ENCODE results near the gene RBM19. TPM values are rescaled to one million over a fixed set of nuclear protein-coding genes. Genes with fewer than 3 reads are reported as not detected.
"Not testable (repeated sequence)": the region's sequence is repeated elsewhere in the genome, so short reads cannot be mapped to it uniquely, and the experiment has no call there.

Gene RBM19
- total and polyA plus RNA-seq, 2 donors (not counting 3 experiments of a cell fraction or from before 2014, with no cell fraction given) = 13.2 to 34.4 TPM

DNA sequence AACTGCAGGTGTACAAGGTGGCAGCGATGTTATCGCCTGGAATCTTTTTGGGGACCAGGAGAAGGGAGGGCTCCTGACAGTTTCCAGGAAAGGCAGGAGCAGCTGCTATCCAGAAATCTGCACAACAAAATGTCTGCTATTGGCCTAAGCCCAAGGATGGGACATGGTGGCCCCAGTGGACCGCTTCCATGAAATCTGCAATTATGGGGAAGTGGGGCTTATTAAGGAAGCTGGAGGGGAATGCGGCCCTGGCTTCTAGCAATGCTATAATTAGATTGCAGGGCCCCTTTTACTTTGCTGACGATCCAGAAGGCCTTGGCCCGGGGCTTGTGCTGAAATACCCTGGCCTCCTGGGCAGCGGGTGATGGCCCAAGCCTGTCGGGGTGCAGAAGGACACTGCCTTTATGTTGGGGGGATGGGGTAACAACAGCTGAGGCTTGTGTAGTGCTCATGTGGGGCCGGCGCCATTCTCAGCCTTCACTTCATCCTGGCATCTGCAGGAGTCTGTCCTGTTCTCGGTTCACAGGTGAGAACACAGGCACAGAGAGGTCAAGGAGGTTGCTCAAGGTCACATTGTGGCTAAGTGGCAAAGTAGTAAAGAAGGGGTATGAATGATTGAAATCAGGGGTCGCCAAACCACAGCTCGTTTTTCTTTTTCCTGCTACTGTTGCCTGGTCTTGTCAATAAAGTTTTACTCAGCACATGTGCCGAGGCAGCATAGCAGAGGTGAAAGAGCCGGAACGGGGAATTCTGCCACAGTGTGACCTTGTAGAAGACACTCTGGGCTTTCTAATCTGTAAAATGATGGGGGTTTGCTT, 153.5 kb downstream of the RBM19 start:
- intact Hi-C loops (cut with micrococcal nuclease) (no loop called here), dilution Hi-C loops (cut with MboI; ENCODE audit: extremely low pct_ligation_motif_present, low sequenced_read_pairs) (no loop called here)
- H3K4me3 ChIP-seq (replicated peaks in 1 of 3; ENCODE audit: insufficient read depth in 1 of 3, low read depth in 1 of 3, low read length in 3 of 3) = no peak overlapping the region
- no peak for TF ChIP-seq FOS (IDR thresholded peaks at IDR 0.05; ENCODE audit: borderline replicate concordance, insufficient read depth, low read length)
- no peak for TF ChIP-seq MYC (IDR thresholded peaks at IDR 0.05; ENCODE audit: low read depth, low read length)
- TF ChIP-seq, protein P1, sequence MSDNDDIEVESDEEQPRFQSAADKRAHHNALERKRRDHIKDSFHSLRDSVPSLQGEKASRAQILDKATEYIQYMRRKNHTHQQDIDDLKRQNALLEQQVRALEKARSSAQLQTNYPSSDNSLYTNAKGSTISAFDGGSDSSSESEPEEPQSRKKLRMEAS (IDR thresholded peaks at IDR 0.05; ENCODE audit: insufficient read depth, insufficient read length) = no peak
- TF ChIP-seq JUN (IDR thresholded peaks at IDR 0.05; ENCODE audit: borderline replicate concordance, insufficient read depth, insufficient read length, low read depth) = no peak
- TF ChIP-seq GATA2 (IDR thresholded peaks at IDR 0.05; ENCODE audit: insufficient read depth, insufficient read length, low read depth, low read length) = no peak
- no peak for TF ChIP-seq POLR2A (IDR thresholded peaks at IDR 0.05; ENCODE audit: low read depth, low read length)
- TF ChIP-seq, protein P2, sequence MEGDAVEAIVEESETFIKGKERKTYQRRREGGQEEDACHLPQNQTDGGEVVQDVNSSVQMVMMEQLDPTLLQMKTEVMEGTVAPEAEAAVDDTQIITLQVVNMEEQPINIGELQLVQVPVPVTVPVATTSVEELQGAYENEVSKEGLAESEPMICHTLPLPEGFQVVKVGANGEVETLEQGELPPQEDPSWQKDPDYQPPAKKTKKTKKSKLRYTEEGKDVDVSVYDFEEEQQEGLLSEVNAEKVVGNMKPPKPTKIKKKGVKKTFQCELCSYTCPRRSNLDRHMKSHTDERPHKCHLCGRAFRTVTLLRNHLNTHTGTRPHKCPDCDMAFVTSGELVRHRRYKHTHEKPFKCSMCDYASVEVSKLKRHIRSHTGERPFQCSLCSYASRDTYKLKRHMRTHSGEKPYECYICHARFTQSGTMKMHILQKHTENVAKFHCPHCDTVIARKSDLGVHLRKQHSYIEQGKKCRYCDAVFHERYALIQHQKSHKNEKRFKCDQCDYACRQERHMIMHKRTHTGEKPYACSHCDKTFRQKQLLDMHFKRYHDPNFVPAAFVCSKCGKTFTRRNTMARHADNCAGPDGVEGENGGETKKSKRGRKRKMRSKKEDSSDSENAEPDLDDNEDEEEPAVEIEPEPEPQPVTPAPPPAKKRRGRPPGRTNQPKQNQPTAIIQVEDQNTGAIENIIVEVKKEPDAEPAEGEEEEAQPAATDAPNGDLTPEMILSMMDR (IDR thresholded peaks at IDR 0.05; ENCODE audit: extremely low read depth in 1 of 2, insufficient read depth in 1 of 2, low read depth in 1 of 2, low read length in 2 of 2) = no peak
- TF ChIP-seq EZH2 (IDR thresholded peaks at IDR 0.05; ENCODE audit: borderline replicate concordance, low read depth, low read length, severe bottlenecking) = no peak
- TF ChIP-seq POLR2AphosphoS5 (IDR thresholded peaks at IDR 0.05; ENCODE audit: insufficient read depth, low read depth, low read length) = no peak
- no peaks in the 10 kb centered on the region for H3K27me3 ChIP-seq (ENCODE audit: control insufficient read depth in 2 of 2, insufficient read depth in 2 of 2, low read length in 2 of 2)
- H3K9me3 ChIP-seq (replicated peaks; ENCODE audit: control insufficient read depth, insufficient read depth, low read length) = no peaks in the 10 kb centered on the region
- H3K79me2 ChIP-seq (ENCODE audit: control insufficient read depth, insufficient read depth, low read length) = no peaks in the 10 kb centered on the region
- H3K27ac ChIP-seq (ENCODE audit: insufficient read depth, low read depth, low read length) = no peak overlapping the region
- H3K4me2 ChIP-seq (ENCODE audit: insufficient read depth, low read length) = no peak overlapping the region
- H2AFZ ChIP-seq (ENCODE audit: low read depth, low read length) = no peak overlapping the region
- BruUV-seq (replicated peaks) = no TSS peak
- ChIA-PET POLR2A (no interaction called here), CTCF (no interaction called here)
- no peaks in the 10 kb centered on the region for H4K20me1 ChIP-seq (replicated peaks; ENCODE audit: control insufficient read depth, extremely low read depth, insufficient read depth, low read length)
- H3K9me1 ChIP-seq (replicated peaks; ENCODE audit: control insufficient read depth, extremely low read depth, insufficient read depth, low read length) = no peaks in the 10 kb centered on the region
- DNase-seq (ENCODE audit: low read depth, low spot score) = no peak
- peaks cover 0 to 3% of the 10 kb centered on the region in 2 experiments for H3K36me3 ChIP-seq (ENCODE audit: control insufficient read depth in 2 of 2, extremely low read depth in 1 of 2, insufficient read depth in 2 of 2, low read length in 2 of 2)
- H3K4me1 ChIP-seq (ENCODE audit: control insufficient read depth, extremely low read depth, insufficient read depth, low read length) = no peaks in the 10 kb centered on the region
- FAIRE-seq = no peak
- H3K9ac ChIP-seq (replicated peaks; ENCODE audit: extremely low read depth, insufficient read depth, low read length) = no peak overlapping the region

DNA sequence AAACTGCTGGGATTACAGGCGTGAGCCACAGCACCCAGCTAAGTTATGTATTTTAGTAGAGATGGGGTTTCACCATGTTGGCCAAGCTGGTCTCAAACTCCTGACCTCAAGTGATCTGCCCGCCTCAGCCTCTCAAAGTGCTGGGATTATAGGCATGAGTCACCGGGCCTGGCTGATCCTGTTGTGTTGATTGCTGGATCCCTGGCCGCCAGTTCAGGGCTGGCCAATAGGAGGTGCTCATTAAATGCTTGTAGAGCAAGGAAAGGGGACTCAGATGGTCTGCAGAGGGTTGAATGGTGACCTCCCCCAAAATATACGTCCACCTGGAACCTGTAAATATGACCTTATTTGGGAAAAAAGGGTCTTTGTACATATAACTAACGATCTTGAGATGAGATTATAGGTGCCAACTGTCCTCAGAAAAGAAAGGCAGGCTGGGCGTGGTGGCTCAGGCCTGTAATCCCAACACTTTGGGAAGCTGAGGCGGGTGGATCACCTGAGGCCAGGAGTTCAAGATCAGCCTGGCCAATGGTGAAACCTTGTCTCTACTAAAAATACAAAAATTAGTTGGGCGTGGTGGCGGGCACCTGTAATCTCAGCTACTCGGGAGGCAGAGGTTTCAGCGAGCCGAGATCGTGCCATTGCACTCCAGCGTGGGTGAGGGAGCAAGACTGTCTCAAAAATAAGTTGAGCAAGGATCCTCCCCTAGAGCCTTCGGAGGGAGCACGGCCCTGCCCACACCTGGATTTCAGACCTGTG, 156.5 kb downstream of the RBM19 start:
- H3K9ac ChIP-seq (replicated peaks; ENCODE audit: extremely low read depth, insufficient read depth, low read length); H3K4me3 ChIP-seq (replicated peaks in 1 of 3; ENCODE audit: insufficient read depth in 1 of 3, low read depth in 1 of 3, low read length in 3 of 3); POLR2A ChIA-PET; dilution Hi-C loops (cut with MboI; ENCODE audit: extremely low pct_ligation_motif_present, low sequenced_read_pairs); FAIRE-seq; H3K9me3 ChIP-seq (replicated peaks; ENCODE audit: control insufficient read depth, insufficient read depth, low read length); H4K20me1 ChIP-seq (replicated peaks; ENCODE audit: control insufficient read depth, extremely low read depth, insufficient read depth, low read length); H3K9me1 ChIP-seq (replicated peaks; ENCODE audit: control insufficient read depth, extremely low read depth, insufficient read depth, low read length); intact Hi-C loops (cut with micrococcal nuclease); H3K79me2 ChIP-seq (ENCODE audit: control insufficient read depth, insufficient read depth, low read length); H3K4me2 ChIP-seq (ENCODE audit: insufficient read depth, low read length); H3K36me3 ChIP-seq (ENCODE audit: control insufficient read depth in 2 of 2, extremely low read depth in 1 of 2, insufficient read depth in 2 of 2, low read length in 2 of 2); H3K27me3 ChIP-seq (ENCODE audit: control insufficient read depth in 2 of 2, insufficient read depth in 2 of 2, low read length in 2 of 2); DNase-seq (ENCODE audit: low read depth, low spot score); H3K27ac ChIP-seq (ENCODE audit: insufficient read depth, low read depth, low read length); CTCF ChIA-PET; H3K4me1 ChIP-seq (ENCODE audit: control insufficient read depth, extremely low read depth, insufficient read depth, low read length); BruUV-seq (replicated peaks); H2AFZ ChIP-seq (ENCODE audit: low read depth, low read length): not testable (repeated sequence)

Measured in endothelial cell of umbilical vein (primary cell).